HepG2 (cell line): ENCODE measurements around the gene KCNK10. TPM values are rescaled to one million over a fixed set of nuclear protein-coding genes. Genes with fewer than 3 reads are reported as not detected.

ENCODE experiments used
- ATAC-seq: fragments of 200-7000 bp; cut with Tn5 transposase; 3 replicates; pipeline ENCODE4 v1.9.1; 2020; ENCODE audit warnings: mild to moderate bottlenecking, moderate library complexity
- BruUV-seq: library from RNA; stranded (reverse); fragments of 400-500 nt; replicated peaks from 2 replicates; lab custom pipeline; 2021; lab: Mats Ljungman, UMichigan
- CTCF ChIA-PET: fragments of 300-600 bp; formaldehyde crosslinking; extraction: SDS; loops from one replicate; lab custom pipeline; 2021; ENCODE audit warnings: low total read pairs, inconsistent platforms, low intra/inter-chr PET ratio; lab: Yijun Ruan, JAX
- POLR2A ChIA-PET: fragments of 350-600 bp; sonication (Branson Sonifier 250); formaldehyde crosslinking; loops from one replicate; lab custom pipeline; 2020; ENCODE audit warnings: antibody characterized with exemption, inconsistent platforms; lab: Yijun Ruan, JAX
- DNase-seq: peaks from one replicate; pipeline ENCODE4 v3.0.0-alpha.2; 2015; ENCODE audit warnings: low spot score
- FAIRE-seq: peaks from 3 replicates; lab custom pipeline; 2011; peaks lifted over from hg19 to GRCh38; lab: Jason Lieb, UNC
- H2AFZ ChIP-seq: one replicate; pipeline ENCODE4 v1.6.1; 2011; ENCODE audit warnings: low read length, inconsistent platforms
- H3K27ac ChIP-seq: fragments of 300-600 bp; 3 replicates; pipeline ENCODE4 v1.8.0; 2011; ENCODE audit warnings: mixed run types, mild to moderate bottlenecking, mixed read lengths, low read length, inconsistent platforms; ENCODE audit not compliant: insufficient read depth; ENCODE audit errors: extremely low read length
- H3K27me3 ChIP-seq, 2 experiments: fragments of 200-600 bp in 1 of 2; 2 replicates in 1 of 2; 3 replicates in 1 of 2; pipeline versions ENCODE4 v1.6.0 to v1.8.0; 2011; ENCODE audit warnings: low read length in 2 of 2, mild to moderate bottlenecking in 2 of 2, moderate library complexity in 2 of 2, inconsistent platforms in 1 of 2; ENCODE audit not compliant: insufficient read depth in 2 of 2, control insufficient read depth in 1 of 2
- H3K36me3 ChIP-seq, 2 experiments: fragments of 200-600 bp in 1 of 2; replicated peaks in 1 of 2; 2 replicates in 1 of 2; 3 replicates in 1 of 2; pipeline versions ENCODE4 v1.5.1 to v1.8.0; 2011; ENCODE audit warnings: low read length in 2 of 2, inconsistent platforms in 1 of 2; ENCODE audit not compliant: insufficient read depth in 2 of 2, control insufficient read depth in 1 of 2
- H3K4me1 ChIP-seq: 2 replicates; pipeline ENCODE4 v1.5.1; 2012; ENCODE audit warnings: low read length, inconsistent platforms; ENCODE audit not compliant: insufficient read depth
- H3K4me2 ChIP-seq: 2 replicates; pipeline ENCODE4 v1.6.0; 2011; ENCODE audit warnings: low read depth, low read length, inconsistent platforms
- H3K4me3 ChIP-seq, 3 experiments: fragments of 200-600 bp in 1 of 3; sonication (generic), shearing (Covaris generic) in 1 of 3; replicated peaks in 1 of 3; 2 replicates each; pipeline ENCODE4 v1.5.1; 2011 to 2016; ENCODE audit warnings: low read length in 3 of 3, inconsistent platforms in 2 of 3, low read depth in 2 of 3, mild to moderate bottlenecking in 2 of 3, control low read depth in 1 of 3, mixed read lengths in 1 of 3; ENCODE audit not compliant: insufficient read depth in 1 of 3
- H3K79me2 ChIP-seq: one replicate; pipeline ENCODE4 v1.6.1; 2011; ENCODE audit warnings: low read length, inconsistent platforms; ENCODE audit not compliant: insufficient read depth
- H3K9ac ChIP-seq: 2 replicates; pipeline ENCODE4 v1.6.0; 2011; ENCODE audit warnings: mild to moderate bottlenecking, low read depth, low read length, inconsistent platforms; ENCODE audit not compliant: insufficient read depth
- H3K9me3 ChIP-seq: 2 replicates; pipeline ENCODE4 v1.5.1; 2012; ENCODE audit warnings: mild to moderate bottlenecking, low read length
- H4K20me1 ChIP-seq: 2 replicates; pipeline ENCODE4 v1.6.0; 2011; ENCODE audit warnings: inconsistent platforms, mild to moderate bottlenecking, low read length, moderate library complexity; ENCODE audit not compliant: insufficient read depth
- IRF2 ChIP-seq: IDR thresholded peaks from 2 replicates; pipeline ENCODE4 v1.6.1; 2018; ENCODE audit warnings: missing genetic modification reagents, missing compliant biosample characterization
- MIXL1 ChIP-seq: IDR thresholded peaks from 2 replicates; pipeline ENCODE4 v1.6.1; 2016
- POLR2AphosphoS2 ChIP-seq: IDR thresholded peaks from 2 replicates; pipeline ENCODE4 v1.6.1; 2011; ENCODE audit warnings: low read depth, low read length, improper control_type of control experiment
- ZBTB14 ChIP-seq: sonication (generic); formaldehyde crosslinking; IDR thresholded peaks from 2 replicates; pipeline ENCODE4 v1.4.0; 2020; ENCODE audit warnings: missing genetic modification reagents
- ZNF383 ChIP-seq: sonication (generic); formaldehyde crosslinking; IDR thresholded peaks from 2 replicates; pipeline ENCODE4 v1.4.0; 2020; ENCODE audit warnings: missing genetic modification reagents, mild to moderate bottlenecking, borderline replicate concordance
- ZNF496 ChIP-seq: sonication (generic); formaldehyde crosslinking; IDR thresholded peaks from 2 replicates; pipeline ENCODE4 v1.8.1; 2023; ENCODE audit warnings: mild to moderate bottlenecking, moderate library complexity, missing genetic modification reagents; ENCODE audit not compliant: insufficient replicate concordance
- WGBS: methylation state at CpG from one replicate; pipeline ENCODE4 v1.1.6; 2017; ENCODE audit warnings: low lambda C conversion rate; 5-methylcytosine and 5-hydroxymethylcytosine counted together
- in situ Hi-C: cut with HindIII; loops from 2 replicates; pipeline ENCODE4 v1.10.0; 2017; ENCODE audit warnings: low pct_unique_long_range_greater_than_20kb; ENCODE audit not compliant: extremely low pct_ligation_motif_present
- intact Hi-C: fragments of 100-400 bp; cut with micrococcal nuclease; formaldehyde crosslinking; loops from one replicate; pipeline ENCODE4 v1.10.0; 2022; ENCODE audit not compliant: unreplicated experiment
- polyA plus RNA-seq, 8 experiments: library from polyadenylated mRNA; depleted of rRNA in 3 of 8; stranded (reverse) in 7 of 8; unstranded in 1 of 8; fragments of >200 nt; fragmentation: Illumina TruSeq in 4 of 8; extraction: Trizol in 4 of 8; gene quantifications; 2 replicates each; pipeline versions ENCODE4 v1.2.1 to v1.2.3, GENCODE V29; 2011 to 2016; ENCODE audit warnings: low read depth in 4 of 8, missing spikeins in 1 of 8, mixed read lengths in 1 of 8; ENCODE audit not compliant: insufficient read depth in 1 of 8
- total RNA-seq, 5 experiments: library from RNA; depleted of rRNA; stranded (reverse); fragments of >200 nt; fragmentation: Illumina TruSeq; extraction: Trizol; gene quantifications; 2 replicates each; pipeline ENCODE4 v1.2.3, GENCODE V29; 2016; ENCODE audit warnings: low read depth in 1 of 5

The KCNK10 gene
- total and polyA plus RNA-seq, 2 of the 13 experiments (the other 11 are each of a cell fraction or from before 2014, with no cell fraction given) = not detected

- intact Hi-C loops (no loop called here), in situ Hi-C loops (no loop called here)
- H3K4me3 ChIP-seq = peak overlapping the region in 1 of 3 experiments; percentile 50; a peak in 1 of 6 replicates
- H3K27me3 ChIP-seq = peaks cover 5 to 74% of the 10 kb centered on the region in 2 experiments; a peak in 4 of 5 replicates
- no peak overlapping the region for H3K27ac ChIP-seq
- no peak for ATAC-seq
- H3K4me1 ChIP-seq = 0 out of 2 replicates have a peak, but pooled peaks cover 8% of the 10 kb centered on the region
- H2AFZ ChIP-seq = no peak overlapping the region
- WGBS = 31% methylated on average over 25 of the region's 26 CpGs
- CTCF ChIA-PET = no interaction called here
- no TSS peak for BruUV-seq
- TF ChIP-seq ZNF383 (CRISPR knock-in tag) (no peak), ZBTB14 (CRISPR knock-in tag) (no peak), MIXL1 (CRISPR knock-in tag) (no peak), ZNF496 (CRISPR knock-in tag) (no peak), POLR2AphosphoS2 (no peak), IRF2 (CRISPR knock-in tag) (no peak)
- H3K9me3 ChIP-seq = no peaks in the 10 kb centered on the region
- POLR2A ChIA-PET = no interaction called here
- FAIRE-seq = no peak
- DNase-seq = no peak
- no peaks in the 10 kb centered on the region for H3K79me2 ChIP-seq
- H3K9ac ChIP-seq = no peak overlapping the region
- H4K20me1 ChIP-seq = no peaks in the 10 kb centered on the region
- H3K4me2 ChIP-seq = peak overlapping the region; percentile 32; the same call in 1 of the 2 replicates
- no peaks in the 10 kb centered on the region for H3K36me3 ChIP-seq
Observed at GRCh38 chr14:88322504-88323085, 474 bp downstream of the KCNK10 start.
